Gastrocnemius medialis (tissue), 4 donors: Measurements from ENCODE around the gene ZNF440. TPM values are rescaled to one million over a fixed set of nuclear protein-coding genes. Genes with fewer than 3 reads are reported as not detected.
A peak's percentile ranks its signal among the peaks of the same experiment; 100 is the strongest.
"Not testable (repeated sequence)": the region's sequence is repeated elsewhere in the genome, so short reads cannot be mapped to it uniquely, and the experiment has no call there.

Experiments
- ATAC-seq, 2 donors: fragments of 150-250 bp; one replicate each; pipeline ENCODE4 v1.9.1; 2016
- DNase-seq, 2 donors: peaks; one replicate each; pipeline ENCODE4 v3.0.0-alpha.2; 2019
- H3K27ac ChIP-seq, 4 donors: fragments of 200-600 bp; sonication (generic); 1 replicate in 1 of 4; 2 replicates in 3 of 4; pipeline ENCODE4 v1.5.1; 2016 to 2018; ENCODE audit warnings: mild to moderate bottlenecking in 2 of 4, moderate library complexity in 1 of 4
- H3K27me3 ChIP-seq, 3 donors: fragments of 200-600 bp; sonication (generic) in 2 of 3; 1 replicate in 1 of 3; 2 replicates in 2 of 3; pipeline versions ENCODE4 v1.5.1 to v1.6.0; 2016 to 2019; ENCODE audit warnings: mild to moderate bottlenecking in 1 of 3, moderate library complexity in 1 of 3
- H3K36me3 ChIP-seq, 2 donors: fragments of 200-600 bp; sonication (generic) in 1 of 2; one replicate each; pipeline ENCODE4 v1.5.1; 2017 to 2018
- H3K4me1 ChIP-seq, 2 donors: fragments of 200-600 bp; sonication (generic) in 1 of 2; one replicate each; pipeline ENCODE4 v1.5.1; 2016 to 2017; ENCODE audit warnings: mild to moderate bottlenecking in 2 of 2
- H3K4me3 ChIP-seq, 4 donors: fragments of 200-600 bp; sonication (generic) in 3 of 4; 1 replicate in 1 of 4; 2 replicates in 3 of 4; pipeline ENCODE4 v1.5.1; 2016 to 2019; ENCODE audit warnings: mild to moderate bottlenecking in 2 of 4
- H3K9me3 ChIP-seq, 3 donors: fragments of 200-600 bp; sonication (generic) in 2 of 3; 1 replicate in 1 of 3; 2 replicates in 2 of 3; pipeline ENCODE4 v1.5.1; 2016 to 2019
- CTCF ChIP-seq, 5 experiments: fragments of 450-650 bp in 3 of 5; fragments of 200-600 bp in 2 of 5; sonication (generic) in 2 of 5; IDR thresholded peaks in 4 of 5; conservative IDR thresholded peaks in 1 of 5; 1 replicate in 4 of 5; 2 replicates in 1 of 5; pipeline ENCODE4 v1.5.1; 2016 to 2019; ENCODE audit warnings: antibody characterized with exemption in 5 of 5, mild to moderate bottlenecking in 3 of 5, moderate library complexity in 3 of 5
- POLR2A ChIP-seq, 2 donors: fragments of 450-650 bp; IDR thresholded peaks; one replicate each; pipeline ENCODE4 v1.6.1; 2017; ENCODE audit warnings: antibody characterized with exemption in 2 of 2, mild to moderate bottlenecking in 2 of 2, moderate library complexity in 2 of 2
- in situ Hi-C, 4 donors: fragments of 200-750 bp; cut with MboI; loops; one replicate each; pipeline versions ENCODE4 v1.15.0 to v1.8.0; 2017; ENCODE audit warnings: low sequenced_read_pairs in 4 of 4
- intact Hi-C: fragments of 100-400 bp; cut with DNase I; formaldehyde crosslinking; loops from one replicate; pipeline ENCODE4 v1.15.1; 2023; ENCODE audit warnings: low total_unique reads
- total RNA-seq, 4 donors: library from RNA; depleted of rRNA; stranded (reverse); fragments of >200 nt; gene quantifications; one replicate each; pipeline versions ENCODE4 v1.1.0 to v1.2.3, GENCODE V29; 2016

Gene ZNF440
- total RNA-seq, 4 donors from 2014 or later, result 2.5 to 5.5 (median 4.2) TPM

GRCh38 chr19:11872624-11873023, 58.6 kb downstream of the ZNF440 start:
- Histone ChIP-seq H3K36me3 (peaks cover 0 to 15% of the 10 kb centered on the region in 2 donors), H3K4me3 (no peak overlapping the region), H3K27me3 (no peaks in the 10 kb centered on the region), H3K4me1 (no peaks in the 10 kb centered on the region), H3K27ac (no peak overlapping the region), H3K9me3 (peaks cover 0 to 13% (median 8%) of the 10 kb centered on the region in 3 donors)
- TF ChIP-seq CTCF (IDR thresholded peaks at IDR 0.05 in 4 of 5, conservative IDR thresholded peaks at IDR 0.05 in 1 of 5) (no peak), POLR2A (IDR thresholded peaks at IDR 0.05) (no peak)
- in situ Hi-C loops (no loop called here), intact Hi-C loops (no loop called here)
- no peak for DNase-seq
- no peak for ATAC-seq

GRCh38 chr19:11873762-11874161, 59.7 kb downstream of the ZNF440 start:
- H3K9me3 ChIP-seq, result peaks cover 0 to 4% (median 0%) of the 10 kb centered on the region in 3 donors
- H3K4me1 ChIP-seq, result no peaks in the 10 kb centered on the region
- TF ChIP-seq POLR2A (IDR thresholded peaks at IDR 0.05) (no peak), CTCF (IDR thresholded peaks at IDR 0.05 in 4 of 5, conservative IDR thresholded peaks at IDR 0.05 in 1 of 5) (no peak)
- DNase-seq, result no peak
- intact Hi-C loops (no loop called here), in situ Hi-C loops (no loop called here)
- H3K36me3 ChIP-seq, result peaks cover 0 to 5% of the 10 kb centered on the region in 2 donors
- no peak for ATAC-seq
- no peaks in the 10 kb centered on the region for H3K27me3 ChIP-seq
- H3K4me3 ChIP-seq, result no peak overlapping the region
- H3K27ac ChIP-seq, result no peak overlapping the region

- not testable (repeated sequence) for DNase-seq, ATAC-seq
- in situ Hi-C loops, result loop anchor here in 1 of 4 donors (10.0 kb wide), 1 partner anchor 265 kb away; the partner anchor contains the start of gene ZNF20
Observed at GRCh38 chr19:11879687-11880266, 65.7 kb downstream of the ZNF440 start.

GRCh38 chr19:11880598-11880997, 66.5 kb downstream of the ZNF440 start:
- no peak overlapping the region for H3K4me3 ChIP-seq
- in situ Hi-C loops (loop anchor here in 1 of 4 donors (10.0 kb wide), 1 partner anchor 264 kb away; the partner anchor contains the start of gene ZNF20), intact Hi-C loops (no loop called here)
- no peaks in the 10 kb centered on the region for H3K9me3 ChIP-seq
- H3K36me3 ChIP-seq, result no peaks in the 10 kb centered on the region
- DNase-seq (no peak), ATAC-seq (no peak)
- no peaks in the 10 kb centered on the region for H3K27me3 ChIP-seq
- H3K4me1 ChIP-seq, result no peaks in the 10 kb centered on the region
- H3K27ac ChIP-seq, result no peak overlapping the region
- TF ChIP-seq POLR2A (IDR thresholded peaks at IDR 0.05) (no peak), CTCF (IDR thresholded peaks at IDR 0.05 in 4 of 5, conservative IDR thresholded peaks at IDR 0.05 in 1 of 5) (no peak)

More at GRCh38 chr19:11879687-11880266, 65.7 kb downstream of the ZNF440 start:
- TF ChIP-seq CTCF (IDR thresholded peaks at IDR 0.05 in 4 of 5, conservative IDR thresholded peaks at IDR 0.05 in 1 of 5), result peak in 2 of 5 experiments; percentile 15 to 34
- H3K27ac ChIP-seq, H3K4me1 ChIP-seq, H3K4me3 ChIP-seq, H3K36me3 ChIP-seq, intact Hi-C loops, H3K9me3 ChIP-seq, H3K27me3 ChIP-seq: not testable (repeated sequence)
